ENCODE results near the gene TLCD1.

The TLCD1 gene

DNA sequence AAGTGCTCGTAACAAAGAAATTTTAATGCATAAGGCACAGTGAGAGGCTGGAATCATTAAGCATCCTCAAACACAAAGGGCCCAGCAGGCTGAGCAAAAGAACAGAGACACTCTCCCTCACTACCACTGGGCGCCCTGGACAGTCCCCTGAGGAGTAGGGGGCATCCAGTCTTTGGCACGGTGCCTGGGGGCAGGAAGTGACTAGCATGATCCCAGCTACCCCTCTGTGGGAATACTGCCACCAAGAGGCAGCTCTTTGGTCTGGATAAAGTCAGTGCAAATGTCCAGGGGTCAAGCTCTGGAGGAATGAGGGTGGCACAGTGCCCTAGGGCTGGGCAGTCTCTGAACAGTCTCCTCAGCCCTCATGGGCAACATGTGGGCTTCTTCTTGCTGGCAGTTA is 11.8 kb downstream of the TLCD1 start:
- Histone ChIP-seq H3K9me3 (no peaks in the 10 kb centered on the region), H3K27me3 (no peaks in the 10 kb centered on the region), H3K36me3 (no peaks in the 10 kb centered on the region), H3K4me3 (ENCODE audit: low read depth, low read length) (no peak overlapping the region), H3K4me1 (no peaks in the 10 kb centered on the region)
- TF ChIP-seq, protein P1, sequence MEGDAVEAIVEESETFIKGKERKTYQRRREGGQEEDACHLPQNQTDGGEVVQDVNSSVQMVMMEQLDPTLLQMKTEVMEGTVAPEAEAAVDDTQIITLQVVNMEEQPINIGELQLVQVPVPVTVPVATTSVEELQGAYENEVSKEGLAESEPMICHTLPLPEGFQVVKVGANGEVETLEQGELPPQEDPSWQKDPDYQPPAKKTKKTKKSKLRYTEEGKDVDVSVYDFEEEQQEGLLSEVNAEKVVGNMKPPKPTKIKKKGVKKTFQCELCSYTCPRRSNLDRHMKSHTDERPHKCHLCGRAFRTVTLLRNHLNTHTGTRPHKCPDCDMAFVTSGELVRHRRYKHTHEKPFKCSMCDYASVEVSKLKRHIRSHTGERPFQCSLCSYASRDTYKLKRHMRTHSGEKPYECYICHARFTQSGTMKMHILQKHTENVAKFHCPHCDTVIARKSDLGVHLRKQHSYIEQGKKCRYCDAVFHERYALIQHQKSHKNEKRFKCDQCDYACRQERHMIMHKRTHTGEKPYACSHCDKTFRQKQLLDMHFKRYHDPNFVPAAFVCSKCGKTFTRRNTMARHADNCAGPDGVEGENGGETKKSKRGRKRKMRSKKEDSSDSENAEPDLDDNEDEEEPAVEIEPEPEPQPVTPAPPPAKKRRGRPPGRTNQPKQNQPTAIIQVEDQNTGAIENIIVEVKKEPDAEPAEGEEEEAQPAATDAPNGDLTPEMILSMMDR (IDR thresholded peaks at IDR 0.05; ENCODE audit: low read depth, low read length) = no peak
- DNase-seq = no peak

- TF ChIP-seq, protein P1 (IDR thresholded peaks at IDR 0.05; ENCODE audit: low read depth, low read length) = no peak
- Histone ChIP-seq H3K36me3 (no peaks in the 10 kb centered on the region), H3K4me1 (no peaks in the 10 kb centered on the region), H3K9me3 (no peaks in the 10 kb centered on the region), H3K4me3 (ENCODE audit: low read depth, low read length) (no peak overlapping the region), H3K27me3 (no peaks in the 10 kb centered on the region)
- DNase-seq = no peak
Measured at GRCh38 chr17:28712705-28713415, 13.2 kb downstream of the TLCD1 start.

DNA sequence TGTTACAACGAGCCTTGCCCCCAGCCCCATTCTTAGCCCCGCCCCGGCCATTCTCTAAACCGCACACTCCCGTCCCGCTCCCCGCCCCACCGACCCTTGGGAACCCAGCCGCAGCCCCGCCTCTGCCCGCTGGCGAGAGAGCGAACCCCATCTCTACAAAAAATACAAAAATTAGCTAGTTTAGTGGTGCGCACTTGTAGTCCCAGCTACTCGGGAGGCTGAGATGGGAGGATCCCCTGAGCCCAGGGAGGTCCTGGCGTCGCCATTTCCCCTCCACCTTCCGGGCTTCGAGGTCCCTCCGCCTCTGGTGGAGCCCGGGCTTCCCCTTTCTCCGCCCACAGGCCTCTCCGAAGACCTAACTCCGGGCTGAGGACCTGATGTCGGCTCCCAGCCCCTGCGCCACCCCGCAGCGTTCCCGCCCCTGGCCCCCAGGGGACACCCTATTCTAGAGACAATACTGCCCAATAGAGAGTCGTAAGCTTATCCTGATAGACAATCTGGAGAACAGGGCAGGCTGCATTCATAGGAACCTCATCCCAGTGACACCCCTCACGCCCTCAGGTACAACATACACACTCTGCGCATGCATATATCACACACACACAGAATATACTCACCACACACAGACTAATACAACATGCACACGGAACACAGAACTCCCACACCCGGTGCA is 13.9 kb downstream of the TLCD1 start:
- TF ChIP-seq, protein P1 (IDR thresholded peaks at IDR 0.05; ENCODE audit: low read depth, low read length) = no peak
- H3K4me1 ChIP-seq = no peaks in the 10 kb centered on the region
- no peak overlapping the region for H3K4me3 ChIP-seq (ENCODE audit: low read depth, low read length)
- no peaks in the 10 kb centered on the region for H3K9me3 ChIP-seq
- DNase-seq = no peak
- no peaks in the 10 kb centered on the region for H3K36me3 ChIP-seq
- H3K27me3 ChIP-seq = no peaks in the 10 kb centered on the region

DNA sequence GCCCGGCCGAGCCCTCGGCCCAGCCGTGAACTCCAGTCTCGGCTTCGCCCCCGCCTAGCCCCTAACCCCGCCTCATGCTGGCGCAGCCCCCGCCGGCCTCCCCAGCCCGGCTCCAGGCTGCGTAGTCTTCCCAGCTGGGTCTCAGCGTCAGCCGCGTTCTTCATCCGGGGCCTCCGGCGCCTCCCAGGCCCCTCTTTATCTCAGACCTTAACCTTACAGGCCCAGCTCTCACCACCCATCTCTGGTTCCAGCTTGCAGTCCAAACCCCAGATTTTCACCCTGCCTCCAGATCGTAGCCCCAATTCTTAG is 14.4 kb downstream of the TLCD1 start, which contains the start of gene PROCA1:
PROCA1 (minus strand) TSS at position 166 of the 309 bp plus-strand sequence. CDS start 228 bp downstream, outside the sequence.
- Histone ChIP-seq H3K4me1 (no peaks in the 10 kb centered on the region), H3K4me3 (ENCODE audit: low read depth, low read length) (peak within 1 kb of the TSS; percentile 36), H3K27me3 (no peaks in the 10 kb centered on the region), H3K36me3 (no peaks in the 10 kb centered on the region), H3K9me3 (no peaks in the 10 kb centered on the region)
- TF ChIP-seq, protein P1 (IDR thresholded peaks at IDR 0.05; ENCODE audit: low read depth, low read length) = no peak
- no peak for DNase-seq

- peak; percentile 89 for DNase-seq
- Histone ChIP-seq H3K27me3 (no peaks in the 10 kb centered on the region), H3K4me3 (ENCODE audit: low read depth, low read length) (peak overlapping the region; percentile 36), H3K9me3 (no peaks in the 10 kb centered on the region), H3K36me3 (no peaks in the 10 kb centered on the region), H3K4me1 (no peaks in the 10 kb centered on the region)
- TF ChIP-seq, protein P1 (IDR thresholded peaks at IDR 0.05; ENCODE audit: low read depth, low read length) = no peak
Measured at GRCh38 chr17:28710861-28711722, 14.9 kb downstream of the TLCD1 start.

Measured in BE2C (cell line).